ENCODE measurements around the gene ZNF318.

DNA sequence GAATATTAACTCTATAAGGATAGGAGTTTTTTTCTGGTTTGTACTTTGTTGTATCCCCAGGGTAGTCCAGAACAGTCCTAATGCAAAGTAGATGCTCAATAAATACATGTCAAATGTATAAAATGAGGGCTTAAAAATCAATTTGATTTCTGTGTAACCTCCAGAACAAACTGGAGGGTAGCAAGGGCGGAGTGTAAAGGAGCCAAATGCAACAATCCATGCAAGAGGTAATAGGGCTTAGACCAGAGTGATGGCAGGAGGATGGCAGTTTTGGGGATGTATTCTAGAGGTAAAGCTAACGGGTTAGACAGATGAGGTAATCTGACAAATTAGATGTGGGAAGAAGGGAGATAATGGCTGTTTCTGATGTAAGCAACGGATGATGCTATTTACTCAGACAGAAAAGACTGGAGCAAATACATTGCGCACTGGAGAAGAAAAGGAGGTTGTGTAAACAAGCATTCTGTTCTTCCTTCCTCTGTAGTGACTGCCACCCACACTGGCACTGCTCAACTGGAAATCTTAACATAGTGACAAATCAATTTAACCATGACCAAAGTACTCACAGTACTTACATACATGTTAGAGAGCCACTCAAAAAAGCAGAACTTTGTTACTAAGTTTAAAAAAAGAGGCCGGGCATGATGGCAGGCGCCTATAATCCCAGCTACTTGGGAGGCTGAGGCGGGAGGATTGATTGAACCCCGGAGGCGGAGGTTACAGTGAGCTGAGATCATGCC lies 2.0 kb downstream of the ZNF318 start:
- TF ChIP-seq POLR2A (IDR thresholded peaks at IDR 0.05; ENCODE audit: low read depth) (no peak), EP300 (IDR thresholded peaks at IDR 0.05) (no peak), CTCF (IDR thresholded peaks at IDR 0.05) (no peak)

All from esophagus muscularis mucosa (tissue), 4 donors.